K562 (cell line): ENCODE measurements around the gene PYDC2. TPM values are rescaled to one million over a fixed set of nuclear protein-coding genes. Genes with fewer than 3 reads are reported as not detected.

ENCODE experiments used
- MITF ChIP-seq: IDR thresholded peaks from 2 replicates; pipeline ENCODE4 v1.6.1; 2014; ENCODE audit warnings: antibody characterized with exemption
- MTA1 ChIP-seq: fragments of 450-650 bp; IDR thresholded peaks from 2 replicates; pipeline ENCODE4 v1.6.1; 2017; ENCODE audit warnings: borderline replicate concordance
- TFAM ChIP-seq: fragments of 250-450 bp; sonication (Bioruptor Pico); conservative IDR thresholded peaks from 2 replicates; pipeline ENCODE4 v1.5.0; 2021; ENCODE audit warnings: mild to moderate bottlenecking, moderate library complexity
- ZBTB40 ChIP-seq, 2 experiments: fragments of 450-650 bp in 1 of 2; sonication (generic) in 1 of 2; formaldehyde crosslinking in 1 of 2; IDR thresholded peaks; 2 replicates each; pipeline versions ENCODE4 v1.7.1 to v1.9.0; 2016 to 2022; ENCODE audit warnings: inconsistent platforms in 1 of 2, mild to moderate bottlenecking in 1 of 2, missing genetic modification reagents in 1 of 2
- ZNF318 ChIP-seq, 2 experiments: fragments of 450-650 bp; IDR thresholded peaks; 2 replicates each; pipeline ENCODE4 v1.6.1; 2016; ENCODE audit warnings: mild to moderate bottlenecking in 2 of 2, borderline replicate concordance in 1 of 2, low read depth in 1 of 2, moderate library complexity in 1 of 2
- polyA plus RNA-seq, 8 experiments: library from polyadenylated mRNA; depleted of rRNA in 4 of 8; stranded (reverse) in 5 of 8; unstranded in 3 of 8; fragments of >200 nt; fragmentation: Nextera tagmentation in 2 of 8; fragmentation: Illumina TruSeq in 1 of 8; extraction: Ambion mirVana in 2 of 8; extraction: Trizol in 1 of 8; gene quantifications; 2 replicates each; pipeline versions ENCODE4 v1.2.1 to v1.2.3, GENCODE V29; 2011 to 2014; ENCODE audit warnings: inconsistent platforms in 1 of 8, missing spikeins in 1 of 8
- total RNA-seq, 7 experiments: library from RNA; depleted of rRNA in 6 of 7; stranded (reverse); fragments of >200 nt in 6 of 7; fragmentation: Illumina TruSeq in 2 of 7; extraction: Trizol in 2 of 7; gene quantifications; 2 replicates each; pipeline versions ENCODE4 v1.2.1 to v1.2.3, GENCODE V29; 2011 to 2021; ENCODE audit warnings: low replicate concordance in 1 of 7

PYDC2 gene
- total and polyA plus RNA-seq, 9 of the 15 experiments (the other 6 are each of a cell fraction or from before 2014, with no cell fraction given), result 4.0 to 7.6 (median 5.1) TPM; not detected in 5

- TF ChIP-seq ZBTB40 (IDR thresholded peaks at IDR 0.05) (no peak), ZBTB40 (CRISPR knock-in tag; IDR thresholded peaks at IDR 0.05) (no peak), MITF (no peak), TFAM (no peak), ZNF318 (IDR thresholded peaks at IDR 0.05; ENCODE audit: borderline replicate concordance in 1 of 2, low read depth in 1 of 2) (no peak), MTA1 (no peak)
Measured at GRCh38 chr3:191473661-191474198, 12.8 kb downstream of the PYDC2 start (continued).
